Neural cell (in vitro differentiated cells): Measurements from ENCODE around the gene LMLN. TPM values are rescaled to one million over a fixed set of nuclear protein-coding genes. Genes with fewer than 3 reads are reported as not detected.

Source experiments
- H2AFZ ChIP-seq: fragments of 200-600, 300-800 bp; sonication (generic), shearing (Covaris generic); 2 replicates; pipeline ENCODE4 v1.6.0; 2014; ENCODE audit warnings: low read depth, mild to moderate bottlenecking, antibody characterized with exemption, low read length, moderate library complexity
- H3F3A ChIP-seq: fragments of 200-600 bp; shearing (Covaris generic); 2 replicates; pipeline ENCODE4 v1.6.1; 2016; ENCODE audit warnings: mild to moderate bottlenecking, moderate library complexity, mixed read lengths, antibody characterized with exemption, low read length; ENCODE audit not compliant: insufficient read depth, poor library complexity, severe bottlenecking
- H3K27ac ChIP-seq: fragments of 200-600, 300-800 bp; sonication (generic), shearing (Covaris generic); 2 replicates; pipeline ENCODE4 v1.5.1; 2014; ENCODE audit warnings: mild to moderate bottlenecking, low read length, moderate library complexity
- H3K27me3 ChIP-seq: fragments of 300-800, 200-600 bp; sonication (generic), shearing (Covaris generic); 2 replicates; pipeline ENCODE4 v1.6.0; 2014; ENCODE audit warnings: mild to moderate bottlenecking, low read depth, low read length, moderate library complexity; ENCODE audit not compliant: insufficient read depth
- H3K36me3 ChIP-seq: fragments of 300-800, 200-600 bp; sonication (generic), shearing (Covaris generic); 2 replicates; pipeline ENCODE4 v1.5.1; 2014; ENCODE audit warnings: mild to moderate bottlenecking, antibody characterized with exemption, low read length, moderate library complexity; ENCODE audit not compliant: insufficient read depth
- H3K4me2 ChIP-seq: fragments of 300-800, 200-600 bp; sonication (generic), shearing (Covaris generic); 2 replicates; pipeline ENCODE4 v1.6.0; 2014; ENCODE audit warnings: mild to moderate bottlenecking, low read length
- H3K4me3 ChIP-seq: fragments of 300-800, 200-600 bp; sonication (generic), shearing (Covaris generic); 2 replicates; pipeline ENCODE4 v1.5.1; 2014; ENCODE audit warnings: mild to moderate bottlenecking, low read length, moderate library complexity
- H3K79me2 ChIP-seq: fragments of 200-600 bp; shearing (Covaris generic); replicated peaks from 2 replicates; pipeline ENCODE4 v1.6.0; 2014; ENCODE audit warnings: mild to moderate bottlenecking, low read length, moderate library complexity; ENCODE audit not compliant: insufficient read depth
- H3K9ac ChIP-seq: fragments of 300-800, 200-600 bp; sonication (generic), shearing (Covaris generic); 2 replicates; pipeline ENCODE4 v1.6.1; 2016; ENCODE audit warnings: mild to moderate bottlenecking, low read length, mixed read lengths
- H3K9me2 ChIP-seq: fragments of 200-600 bp; shearing (Covaris generic); 2 replicates; pipeline ENCODE4 v1.6.1; 2016; ENCODE audit warnings: mild to moderate bottlenecking, low read length, mixed read lengths; ENCODE audit not compliant: insufficient read depth
- H3K9me3 ChIP-seq: fragments of 200-600, 300-800 bp; sonication (generic), shearing (Covaris generic); 2 replicates; pipeline ENCODE4 v1.6.1; 2016; ENCODE audit warnings: mild to moderate bottlenecking, mixed run types, low read length, moderate library complexity, mixed read lengths
- H4K20me1 ChIP-seq: fragments of 200-600 bp; shearing (Covaris generic); 2 replicates; pipeline ENCODE4 v1.6.1; 2016; ENCODE audit warnings: mild to moderate bottlenecking, mixed run types; ENCODE audit not compliant: insufficient read depth
- EP300 ChIP-seq: fragments of 450-650 bp; conservative IDR thresholded peaks from 2 replicates; pipeline ENCODE4 v1.6.1; 2014; ENCODE audit warnings: antibody characterized with exemption, mild to moderate bottlenecking, moderate library complexity; ENCODE audit not compliant: poor library complexity, severe bottlenecking
- EZH2 ChIP-seq: fragments of 200-600, 300-800 bp; shearing (Covaris generic), sonication (generic); IDR thresholded peaks from 2 replicates; pipeline ENCODE4 v1.6.1; 2014; ENCODE audit warnings: antibody characterized with exemption, low read length, borderline replicate concordance, mild to moderate bottlenecking; ENCODE audit not compliant: insufficient read depth, poor library complexity, severe bottlenecking
- MXI1 ChIP-seq: fragments of 450-650 bp; conservative IDR thresholded peaks from 2 replicates; pipeline ENCODE4 v1.6.1; 2014; ENCODE audit warnings: antibody characterized with exemption, mild to moderate bottlenecking; ENCODE audit not compliant: poor library complexity, severe bottlenecking
- POLR2AphosphoS5 ChIP-seq: IDR thresholded peaks from 2 replicates; pipeline ENCODE4 v1.6.1; 2012
- RAD21 ChIP-seq: fragments of 450-650 bp; conservative IDR thresholded peaks from 2 replicates; pipeline ENCODE4 v1.6.1; 2014; ENCODE audit warnings: antibody characterized with exemption, mild to moderate bottlenecking, moderate library complexity
- SMC3 ChIP-seq: fragments of 450-650 bp; conservative IDR thresholded peaks from 2 replicates; pipeline ENCODE4 v1.6.1; 2014; ENCODE audit warnings: antibody characterized with exemption, mild to moderate bottlenecking, moderate library complexity; ENCODE audit not compliant: poor library complexity
- TAF1 ChIP-seq: IDR thresholded peaks from 2 replicates; pipeline ENCODE4 v1.6.1; 2012; ENCODE audit warnings: low read depth
- polyA plus RNA-seq: library from polyadenylated mRNA; depleted of rRNA; stranded (reverse); fragments of >200 nt; gene quantifications from 2 replicates; pipeline ENCODE4 v1.2.3, GENCODE V29; 2014
- TF ChIP-seq, protein P1 (sequence below): fragments of 450-650 bp; IDR thresholded peaks from 2 replicates; pipeline ENCODE4 v1.5.1; 2014; ENCODE audit warnings: antibody characterized with exemption, mild to moderate bottlenecking, moderate library complexity; ENCODE audit not compliant: poor library complexity, severe bottlenecking
- TF ChIP-seq, protein P2 (sequence below): IDR thresholded peaks from 2 replicates; pipeline ENCODE4 v1.6.1; 2012; ENCODE audit warnings: borderline replicate concordance

LMLN gene
- polyA plus RNA-seq, 1 donor from 2014 or later, result 3.1 TPM

DNA sequence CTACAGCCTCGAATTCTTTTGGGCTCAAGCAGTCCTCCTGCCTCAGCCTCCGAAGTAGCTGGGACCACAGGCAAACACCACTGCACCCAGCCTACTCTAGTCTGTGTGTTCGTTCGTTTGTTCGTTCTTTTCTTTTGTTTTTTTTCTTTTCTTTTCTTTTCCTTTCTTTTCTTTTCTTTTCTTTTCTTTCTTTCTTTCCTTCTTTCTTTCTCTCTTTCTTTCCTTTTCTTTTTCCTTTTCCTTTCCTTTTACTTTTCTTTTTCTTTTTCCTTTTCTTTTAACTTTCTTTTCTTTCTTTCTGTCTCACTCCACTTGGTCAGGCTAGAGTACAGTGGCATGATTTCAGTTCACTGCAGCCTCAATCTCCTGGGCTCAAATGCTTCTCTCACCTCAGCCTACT, 36.8 kb downstream of the LMLN start:
- no peak overlapping the region for H3K9ac ChIP-seq
- H3K9me3 ChIP-seq, result no peaks in the 10 kb centered on the region
- no peak overlapping the region for H3K4me3 ChIP-seq
- H3K79me2 ChIP-seq, result no peaks in the 10 kb centered on the region
- no peaks in the 10 kb centered on the region for H4K20me1 ChIP-seq
- H3K36me3 ChIP-seq, result no peaks in the 10 kb centered on the region
- no peak overlapping the region for H3K27ac ChIP-seq
- no peaks in the 10 kb centered on the region for H3K27me3 ChIP-seq
- no peaks in the 10 kb centered on the region for H3K9me2 ChIP-seq
- TF ChIP-seq, protein P1, sequence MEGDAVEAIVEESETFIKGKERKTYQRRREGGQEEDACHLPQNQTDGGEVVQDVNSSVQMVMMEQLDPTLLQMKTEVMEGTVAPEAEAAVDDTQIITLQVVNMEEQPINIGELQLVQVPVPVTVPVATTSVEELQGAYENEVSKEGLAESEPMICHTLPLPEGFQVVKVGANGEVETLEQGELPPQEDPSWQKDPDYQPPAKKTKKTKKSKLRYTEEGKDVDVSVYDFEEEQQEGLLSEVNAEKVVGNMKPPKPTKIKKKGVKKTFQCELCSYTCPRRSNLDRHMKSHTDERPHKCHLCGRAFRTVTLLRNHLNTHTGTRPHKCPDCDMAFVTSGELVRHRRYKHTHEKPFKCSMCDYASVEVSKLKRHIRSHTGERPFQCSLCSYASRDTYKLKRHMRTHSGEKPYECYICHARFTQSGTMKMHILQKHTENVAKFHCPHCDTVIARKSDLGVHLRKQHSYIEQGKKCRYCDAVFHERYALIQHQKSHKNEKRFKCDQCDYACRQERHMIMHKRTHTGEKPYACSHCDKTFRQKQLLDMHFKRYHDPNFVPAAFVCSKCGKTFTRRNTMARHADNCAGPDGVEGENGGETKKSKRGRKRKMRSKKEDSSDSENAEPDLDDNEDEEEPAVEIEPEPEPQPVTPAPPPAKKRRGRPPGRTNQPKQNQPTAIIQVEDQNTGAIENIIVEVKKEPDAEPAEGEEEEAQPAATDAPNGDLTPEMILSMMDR, result no peak
- TF ChIP-seq TAF1 (no peak), POLR2AphosphoS5 (no peak), EZH2 (no peak), EP300 (no peak), MXI1 (no peak), SMC3 (no peak), RAD21 (no peak)
- TF ChIP-seq, protein P2, sequence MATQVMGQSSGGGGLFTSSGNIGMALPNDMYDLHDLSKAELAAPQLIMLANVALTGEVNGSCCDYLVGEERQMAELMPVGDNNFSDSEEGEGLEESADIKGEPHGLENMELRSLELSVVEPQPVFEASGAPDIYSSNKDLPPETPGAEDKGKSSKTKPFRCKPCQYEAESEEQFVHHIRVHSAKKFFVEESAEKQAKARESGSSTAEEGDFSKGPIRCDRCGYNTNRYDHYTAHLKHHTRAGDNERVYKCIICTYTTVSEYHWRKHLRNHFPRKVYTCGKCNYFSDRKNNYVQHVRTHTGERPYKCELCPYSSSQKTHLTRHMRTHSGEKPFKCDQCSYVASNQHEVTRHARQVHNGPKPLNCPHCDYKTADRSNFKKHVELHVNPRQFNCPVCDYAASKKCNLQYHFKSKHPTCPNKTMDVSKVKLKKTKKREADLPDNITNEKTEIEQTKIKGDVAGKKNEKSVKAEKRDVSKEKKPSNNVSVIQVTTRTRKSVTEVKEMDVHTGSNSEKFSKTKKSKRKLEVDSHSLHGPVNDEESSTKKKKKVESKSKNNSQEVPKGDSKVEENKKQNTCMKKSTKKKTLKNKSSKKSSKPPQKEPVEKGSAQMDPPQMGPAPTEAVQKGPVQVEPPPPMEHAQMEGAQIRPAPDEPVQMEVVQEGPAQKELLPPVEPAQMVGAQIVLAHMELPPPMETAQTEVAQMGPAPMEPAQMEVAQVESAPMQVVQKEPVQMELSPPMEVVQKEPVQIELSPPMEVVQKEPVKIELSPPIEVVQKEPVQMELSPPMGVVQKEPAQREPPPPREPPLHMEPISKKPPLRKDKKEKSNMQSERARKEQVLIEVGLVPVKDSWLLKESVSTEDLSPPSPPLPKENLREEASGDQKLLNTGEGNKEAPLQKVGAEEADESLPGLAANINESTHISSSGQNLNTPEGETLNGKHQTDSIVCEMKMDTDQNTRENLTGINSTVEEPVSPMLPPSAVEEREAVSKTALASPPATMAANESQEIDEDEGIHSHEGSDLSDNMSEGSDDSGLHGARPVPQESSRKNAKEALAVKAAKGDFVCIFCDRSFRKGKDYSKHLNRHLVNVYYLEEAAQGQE, result no peak
- no peaks in the 10 kb centered on the region for H3F3A ChIP-seq
- no peak overlapping the region for H3K4me2 ChIP-seq
- no peak overlapping the region for H2AFZ ChIP-seq

DNA sequence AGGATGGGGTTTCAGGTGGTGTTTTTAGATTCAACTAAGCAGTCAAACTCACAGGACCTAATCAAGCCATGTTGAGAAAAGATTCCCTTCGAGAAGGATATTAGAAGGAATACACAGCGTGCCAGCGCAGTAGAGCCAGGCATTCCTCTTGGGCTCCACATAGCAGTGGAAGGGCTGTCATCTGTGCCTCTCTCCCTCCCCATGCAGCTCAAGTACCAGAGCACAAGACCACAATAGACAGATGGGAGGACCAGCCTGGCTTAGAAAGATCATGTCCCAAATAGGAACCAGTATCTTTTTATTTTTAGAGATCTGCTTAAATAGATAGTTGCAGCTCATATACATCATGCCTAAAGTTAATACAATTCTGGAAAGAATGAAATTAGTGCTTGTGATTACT, 37.9 kb downstream of the LMLN start:
- Histone ChIP-seq H3K9me3 (no peaks in the 10 kb centered on the region), H3K79me2 (no peaks in the 10 kb centered on the region), H2AFZ (no peak overlapping the region), H3K36me3 (no peaks in the 10 kb centered on the region), H3K4me3 (no peak overlapping the region), H3K4me2 (no peak overlapping the region), H3F3A (no peaks in the 10 kb centered on the region), H3K9me2 (no peaks in the 10 kb centered on the region), H3K27ac (no peak overlapping the region), H3K9ac (no peak overlapping the region), H4K20me1 (no peaks in the 10 kb centered on the region), H3K27me3 (no peaks in the 10 kb centered on the region)
- TF ChIP-seq TAF1 (no peak), SMC3 (no peak), EZH2 (no peak), EP300 (no peak), RAD21 (no peak), MXI1 (no peak), POLR2AphosphoS5 (no peak)
- TF ChIP-seq, protein P1, result no peak
- TF ChIP-seq, protein P2, result no peak
